ENCODE results near the gene CISD1. TPM values are rescaled to one million over a fixed set of nuclear protein-coding genes. Genes with fewer than 3 reads are reported as not detected.

Gene CISD1
- total and polyA plus RNA-seq, 9 of the 15 experiments (the other 6 are each of a cell fraction or from before 2014, with no cell fraction given), result 35.8 to 342 (median 118) TPM

- intact Hi-C loops (cut with micrococcal nuclease) (loop anchor here (5.0 kb wide), 2 partner anchors 90 to 1905 kb away; partner anchors contain the start of gene ZWINT), in situ Hi-C loops (cut with MboI) (no loop called here)
- BruUV-seq (replicated peaks), result no TSS peak
- ChIA-PET POLR2A (interaction anchor here (0.5 to 0.9 kb wide), 3 partner anchors 14 to 62 kb away, joined by 3 to 4 read pairs (median 3); no protein-coding TSS in a partner anchor), CTCF (ENCODE audit: low intra/inter-chr PET ratio) (no interaction called here)
- H3K4me1 ChIP-seq (replicated peaks in 1 of 2; ENCODE audit: control insufficient read depth in 2 of 2, insufficient read depth in 2 of 2, low read length in 2 of 2), result peaks cover 7 to 21% of the 10 kb centered on the region in 2 experiments; a peak in 3 of 5 replicates
- H3K4me2 ChIP-seq (ENCODE audit: insufficient read depth, low read length), result peak overlapping the region; percentile 95
- H3K4me3 ChIP-seq, result peak overlapping the region; percentile 71
- WGBS (ENCODE audit: insufficient coverage, low coverage, missing lambda C conversion rate), result under 1% methylated on average over 52 of the region's 53 CpGs
- no peaks in the 10 kb centered on the region for H3K9me3 ChIP-seq (replicated peaks; ENCODE audit: control insufficient read depth, insufficient read depth, low read depth, low read length)
- H3K9ac ChIP-seq (ENCODE audit: insufficient read depth in 1 of 2, low read depth in 2 of 2, low read length in 2 of 2), result peak overlapping the region; percentile 58 to 96
- DNase-seq (ENCODE audit: extremely low read depth in 1 of 4, low spot score in 3 of 4) (peak; percentile 23 to 61 (median 36)), FAIRE-seq (peak; percentile 37), ATAC-seq (peak; percentile 5)
- peak overlapping the region; percentile 88 for H2AFZ ChIP-seq (ENCODE audit: low read depth, low read length)
- no peaks in the 10 kb centered on the region for H3K27me3 ChIP-seq (ENCODE audit: control insufficient read depth in 2 of 2, insufficient read depth in 2 of 2, low read length in 2 of 2)
- no peaks in the 10 kb centered on the region for H3K9me1 ChIP-seq (ENCODE audit: control insufficient read depth, insufficient read depth, low read length)
- H3K27ac ChIP-seq (ENCODE audit: extremely low read depth, low read depth, low read length), result peak overlapping the region; percentile 85
- peaks cover 10% of the 10 kb centered on the region; the same call in 2 of the 3 replicates for H3K36me3 ChIP-seq (ENCODE audit: control insufficient read depth, insufficient read depth, low read length)
- H3K79me2 ChIP-seq (ENCODE audit: control insufficient read depth, insufficient read depth, low read length), result peaks cover 77% of the 10 kb centered on the region
- no peaks in the 10 kb centered on the region for H4K20me1 ChIP-seq (replicated peaks; ENCODE audit: control insufficient read depth, insufficient read depth, low read length)
- no peak for TF ChIP-seq GTF2E2 (tag; IDR thresholded peaks at IDR 0.05)
- no peak for TF ChIP-seq HOXB6 (CRISPR knock-in tag; IDR thresholded peaks at IDR 0.05; ENCODE audit: borderline replicate concordance)
- TF ChIP-seq ID3 (CRISPR knock-in tag; IDR thresholded peaks at IDR 0.05), result no peak
- no peak for TF ChIP-seq ID3 (tag; IDR thresholded peaks at IDR 0.05)
- TF ChIP-seq MEF2A (IDR thresholded peaks at IDR 0.05; ENCODE audit: control insufficient read depth, low read depth, low read length), result no peak
- no peak for TF ChIP-seq CBFA2T2 (conservative IDR thresholded peaks at IDR 0.05)
- no peak for TF ChIP-seq ELK1 (CRISPR knock-in tag; IDR thresholded peaks at IDR 0.05)
- no peak for TF ChIP-seq E2F8 (IDR thresholded peaks at IDR 0.05; ENCODE audit: low read depth, partially characterized antibody)
- no peak for TF ChIP-seq ZNF184 (CRISPR knock-in tag; IDR thresholded peaks at IDR 0.05)
- no peak for TF ChIP-seq ZNF146 (CRISPR knock-in tag; IDR thresholded peaks at IDR 0.05; ENCODE audit: unreplicated experiment)
- TF ChIP-seq CREB5 (CRISPR knock-in tag; IDR thresholded peaks at IDR 0.05), result no peak
- TF ChIP-seq DNMT1 (IDR thresholded peaks at IDR 0.05), result no peak
- no peak for TF ChIP-seq KLF6 (CRISPR knock-in tag; IDR thresholded peaks at IDR 0.05; ENCODE audit: borderline replicate concordance)
- no peak for TF ChIP-seq CBX2 (IDR thresholded peaks at IDR 0.05; ENCODE audit: insufficient read depth, low read length, poor library complexity, severe bottlenecking)
- no peak for TF ChIP-seq SNRNP70 (optimal IDR thresholded peaks at IDR 0.05; ENCODE audit: low read depth, low read length)
- TF ChIP-seq ZNF175 (CRISPR knock-in tag; IDR thresholded peaks at IDR 0.05; ENCODE audit: low read depth), result no peak
These were observed 1.9 kb upstream of the CISD1 start for GRCh38 chr10:58266826-58267712.
